ENCODE measurements around the gene PLEKHH2. TPM values are rescaled to one million over a fixed set of nuclear protein-coding genes. Genes with fewer than 3 reads are reported as not detected.

PLEKHH2 gene
- polyA plus RNA-seq, 3 donors, result not detected

GRCh38 chr2:43798300-43798699 lies 161.2 kb downstream of the PLEKHH2 start:
- H3K4me3 ChIP-seq (replicated peaks in 1 of 3; ENCODE audit: low read depth in 2 of 3, low read length in 3 of 3), result no peak overlapping the region
- Mint-ChIP-seq H3K27me3 (ENCODE audit: low read depth in 3 of 3) (no peaks in the 10 kb centered on the region), H3K36me3 (peaks cover 1 to 3% of the 10 kb centered on the region in 2 donors), H3K9me3 (no peaks in the 10 kb centered on the region), H3K27ac (no peak overlapping the region), H3K4me3 (no peak overlapping the region), H3K4me1 (peaks cover 3% of the 10 kb centered on the region)
- no peak overlapping the region for H2AFZ ChIP-seq (ENCODE audit: insufficient read depth, low read depth, low read length, poor library complexity, severe bottlenecking)
- H3K27me3 ChIP-seq (ENCODE audit: control insufficient read depth in 2 of 2, insufficient read depth in 2 of 2, low read length in 2 of 2), result no peaks in the 10 kb centered on the region
- H4K20me1 ChIP-seq (ENCODE audit: insufficient read depth, low read length), result no peaks in the 10 kb centered on the region
- DNase-seq, result no peak
- H3K9ac ChIP-seq (ENCODE audit: insufficient read depth, low read length, poor library complexity, severe bottlenecking), result no peak overlapping the region
- intact Hi-C loops (cut with micrococcal nuclease), result no loop called here
- no peaks in the 10 kb centered on the region for H3K36me3 ChIP-seq (replicated peaks in 1 of 2; ENCODE audit: control insufficient read depth in 1 of 2, insufficient read depth in 2 of 2, low read length in 2 of 2)
- no peak overlapping the region for H3K4me2 ChIP-seq (replicated peaks; ENCODE audit: extremely low read depth, low read length, poor library complexity, severe bottlenecking)
- no peaks in the 10 kb centered on the region for H3K79me2 ChIP-seq (ENCODE audit: insufficient read depth, low read length)
- no peak overlapping the region for H3K27ac ChIP-seq (ENCODE audit: low read depth in 1 of 2, low read length in 2 of 2)
- TF ChIP-seq, protein P1, sequence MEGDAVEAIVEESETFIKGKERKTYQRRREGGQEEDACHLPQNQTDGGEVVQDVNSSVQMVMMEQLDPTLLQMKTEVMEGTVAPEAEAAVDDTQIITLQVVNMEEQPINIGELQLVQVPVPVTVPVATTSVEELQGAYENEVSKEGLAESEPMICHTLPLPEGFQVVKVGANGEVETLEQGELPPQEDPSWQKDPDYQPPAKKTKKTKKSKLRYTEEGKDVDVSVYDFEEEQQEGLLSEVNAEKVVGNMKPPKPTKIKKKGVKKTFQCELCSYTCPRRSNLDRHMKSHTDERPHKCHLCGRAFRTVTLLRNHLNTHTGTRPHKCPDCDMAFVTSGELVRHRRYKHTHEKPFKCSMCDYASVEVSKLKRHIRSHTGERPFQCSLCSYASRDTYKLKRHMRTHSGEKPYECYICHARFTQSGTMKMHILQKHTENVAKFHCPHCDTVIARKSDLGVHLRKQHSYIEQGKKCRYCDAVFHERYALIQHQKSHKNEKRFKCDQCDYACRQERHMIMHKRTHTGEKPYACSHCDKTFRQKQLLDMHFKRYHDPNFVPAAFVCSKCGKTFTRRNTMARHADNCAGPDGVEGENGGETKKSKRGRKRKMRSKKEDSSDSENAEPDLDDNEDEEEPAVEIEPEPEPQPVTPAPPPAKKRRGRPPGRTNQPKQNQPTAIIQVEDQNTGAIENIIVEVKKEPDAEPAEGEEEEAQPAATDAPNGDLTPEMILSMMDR (IDR thresholded peaks at IDR 0.05), result peak; percentile 33
- no peaks in the 10 kb centered on the region for H3K4me1 ChIP-seq (ENCODE audit: control insufficient read depth in 1 of 2, insufficient read depth in 2 of 2, low read length in 2 of 2)
- no peaks in the 10 kb centered on the region for H3K9me3 ChIP-seq (replicated peaks in 1 of 2; ENCODE audit: control insufficient read depth in 1 of 2, insufficient read depth in 1 of 2, low read length in 2 of 2)
- WGBS (ENCODE audit: insufficient coverage), result 100% methylated on average over 1 of the region's 4 CpGs

GRCh38 chr2:43800894-43801293 lies 163.8 kb downstream of the PLEKHH2 start:
- peaks cover 3% of the 10 kb centered on the region for H3K4me1 Mint-ChIP-seq
- no peaks in the 10 kb centered on the region for H4K20me1 ChIP-seq (ENCODE audit: insufficient read depth, low read length)
- H3K36me3 ChIP-seq (replicated peaks in 1 of 2; ENCODE audit: control insufficient read depth in 1 of 2, insufficient read depth in 2 of 2, low read length in 2 of 2), result no peaks in the 10 kb centered on the region
- H3K27ac ChIP-seq (ENCODE audit: low read depth in 1 of 2, low read length in 2 of 2), result no peak overlapping the region
- intact Hi-C loops (cut with micrococcal nuclease), result no loop called here
- no peaks in the 10 kb centered on the region for H3K4me1 ChIP-seq (ENCODE audit: control insufficient read depth in 1 of 2, insufficient read depth in 2 of 2, low read length in 2 of 2)
- TF ChIP-seq, protein P1 (IDR thresholded peaks at IDR 0.05), result no peak
- H3K4me2 ChIP-seq (replicated peaks; ENCODE audit: extremely low read depth, low read length, poor library complexity, severe bottlenecking), result no peak overlapping the region
- H3K36me3 Mint-ChIP-seq, result peaks cover 0 to 6% of the 10 kb centered on the region in 2 donors
- H3K4me3 Mint-ChIP-seq, result no peak overlapping the region
- DNase-seq, result no peak
- H2AFZ ChIP-seq (ENCODE audit: insufficient read depth, low read depth, low read length, poor library complexity, severe bottlenecking), result no peak overlapping the region
- H3K27me3 ChIP-seq (ENCODE audit: control insufficient read depth in 2 of 2, insufficient read depth in 2 of 2, low read length in 2 of 2), result no peaks in the 10 kb centered on the region
- H3K4me3 ChIP-seq (replicated peaks in 1 of 3; ENCODE audit: low read depth in 2 of 3, low read length in 3 of 3), result no peak overlapping the region
- no peaks in the 10 kb centered on the region for H3K79me2 ChIP-seq (ENCODE audit: insufficient read depth, low read length)
- H3K27ac Mint-ChIP-seq, result no peak overlapping the region
- no peaks in the 10 kb centered on the region for H3K9me3 ChIP-seq (replicated peaks in 1 of 2; ENCODE audit: control insufficient read depth in 1 of 2, insufficient read depth in 1 of 2, low read length in 2 of 2)
- H3K27me3 Mint-ChIP-seq (ENCODE audit: low read depth in 3 of 3), result no peaks in the 10 kb centered on the region
- no peak overlapping the region for H3K9ac ChIP-seq (ENCODE audit: insufficient read depth, low read length, poor library complexity, severe bottlenecking)
- H3K9me3 Mint-ChIP-seq, result no peaks in the 10 kb centered on the region

Measured in CD14-positive monocyte (primary cell).